ENCODE results near the gene SUSD5.
"Not testable (repeated sequence)": the region's sequence is repeated elsewhere in the genome, so short reads cannot be mapped to it uniquely, and the experiment has no call there.

The SUSD5 gene

DNA sequence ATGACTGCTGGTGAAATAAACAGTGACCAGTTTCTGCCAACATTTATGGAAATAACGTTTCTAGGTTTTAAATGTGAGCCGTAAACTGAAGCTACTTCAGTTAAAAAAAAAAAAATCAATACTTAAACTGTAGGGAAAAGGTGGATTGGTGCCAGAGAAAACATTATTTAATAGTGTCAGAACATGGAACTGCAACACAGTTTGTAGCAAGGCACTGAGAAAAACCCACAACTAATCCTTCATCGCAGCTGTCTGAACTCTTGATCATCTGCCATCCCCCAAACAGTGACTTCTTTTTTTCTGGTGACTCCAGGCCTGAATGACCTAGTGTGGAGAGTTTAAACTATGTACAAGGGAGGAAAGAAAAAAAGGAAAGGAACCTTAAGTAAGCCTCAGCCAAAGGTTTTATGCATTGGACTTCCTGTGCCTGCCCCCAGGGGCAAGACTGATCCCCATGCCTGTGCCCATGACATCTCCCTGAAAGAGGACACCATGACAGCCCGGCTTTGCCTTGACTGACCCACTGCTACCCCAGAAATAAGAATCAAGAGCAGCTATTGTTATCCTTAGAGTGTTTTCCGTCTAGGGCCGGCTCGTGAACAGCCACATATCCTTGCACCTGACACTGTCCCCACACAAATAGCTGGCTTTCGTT lies 71.7 kb downstream of the SUSD5 start:
- DNase-seq, result no peak

DNA sequence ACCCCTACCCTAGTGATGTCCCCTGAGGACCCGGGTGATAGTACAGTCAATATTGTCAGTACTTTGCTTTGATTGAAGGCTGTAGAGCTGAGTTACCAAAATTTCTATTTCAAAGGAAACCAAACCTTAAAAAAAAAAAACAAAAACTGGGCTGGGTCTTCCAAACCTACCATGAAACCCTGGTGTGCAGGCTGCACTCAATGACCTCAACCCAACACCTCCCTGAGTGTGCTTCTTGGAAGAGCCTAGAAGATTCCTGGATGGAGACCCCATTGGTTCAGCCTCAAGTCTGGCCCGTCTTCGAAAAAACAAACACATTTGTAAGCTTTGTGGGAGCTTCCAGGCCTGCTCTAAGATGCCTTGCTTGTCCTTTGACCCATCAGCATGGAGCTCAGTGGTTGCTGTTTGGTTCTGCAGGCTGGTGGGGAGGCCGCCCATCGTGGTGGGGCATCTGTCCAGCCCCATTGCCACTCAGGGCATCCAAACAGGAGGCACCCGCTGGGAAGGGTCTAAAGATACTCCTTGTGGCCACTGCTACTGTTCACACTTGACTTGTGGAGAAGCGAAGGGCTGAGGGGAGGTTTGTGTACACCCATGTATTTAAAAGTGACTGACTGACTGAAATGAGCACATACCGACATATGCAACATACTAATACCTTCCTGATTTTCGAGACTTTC lies 72.6 kb downstream of the SUSD5 start:
- no peak for DNase-seq

DNA sequence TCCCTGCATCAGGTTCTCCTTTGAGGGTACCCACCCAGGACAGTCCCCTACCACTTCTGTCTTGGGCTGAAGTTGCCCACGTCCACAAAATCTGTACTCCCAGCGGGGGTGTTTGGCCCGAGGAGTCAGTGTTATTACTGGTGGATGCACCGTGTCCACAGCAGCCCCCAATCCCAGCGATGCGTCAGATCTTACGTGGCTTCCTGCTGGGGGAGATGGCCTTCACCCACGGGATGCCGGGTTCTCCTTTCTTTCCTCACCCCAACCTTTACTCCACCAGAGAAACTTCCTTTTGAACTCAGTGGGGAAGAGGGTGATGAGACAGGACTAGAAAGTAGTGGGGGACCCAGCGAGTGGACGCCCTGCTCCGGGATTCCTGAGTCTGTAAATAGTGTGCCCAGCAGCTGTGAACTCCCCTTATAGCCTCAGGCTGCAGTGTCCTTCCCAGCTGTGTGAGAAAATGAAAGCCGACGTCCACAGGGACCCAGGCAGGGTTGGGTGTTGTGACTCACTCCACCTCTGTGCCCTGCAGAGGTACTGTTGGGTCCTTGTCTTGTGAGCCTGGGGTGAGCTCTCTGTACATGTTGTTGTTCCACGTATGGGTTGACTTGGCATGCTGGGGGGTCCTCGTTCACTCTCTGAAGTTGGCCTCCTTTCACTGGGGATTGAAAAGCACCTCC lies 73.2 kb downstream of the SUSD5 start:
- DNase-seq, result no peak

DNA sequence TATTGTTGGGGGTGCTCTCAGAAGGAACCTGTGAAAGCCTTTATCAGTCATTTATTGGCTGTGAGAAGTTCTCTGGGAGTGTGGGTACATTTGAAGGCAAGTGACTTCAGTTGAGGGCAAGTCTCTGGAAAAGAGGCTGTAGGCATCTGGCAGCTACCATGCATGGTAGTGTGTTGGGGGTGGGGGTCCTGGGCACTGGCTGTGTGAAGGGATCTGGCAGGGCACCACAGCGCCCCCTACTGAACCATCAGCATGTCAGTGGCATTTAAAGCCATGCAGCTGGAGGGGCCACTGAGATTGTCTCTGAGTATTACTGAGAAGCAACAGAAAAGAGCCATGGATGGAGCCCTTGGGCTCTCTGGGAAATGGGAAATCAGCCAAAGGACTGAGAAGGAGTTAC lies 74.2 kb downstream of the SUSD5 start:
- no peak for DNase-seq

DNA sequence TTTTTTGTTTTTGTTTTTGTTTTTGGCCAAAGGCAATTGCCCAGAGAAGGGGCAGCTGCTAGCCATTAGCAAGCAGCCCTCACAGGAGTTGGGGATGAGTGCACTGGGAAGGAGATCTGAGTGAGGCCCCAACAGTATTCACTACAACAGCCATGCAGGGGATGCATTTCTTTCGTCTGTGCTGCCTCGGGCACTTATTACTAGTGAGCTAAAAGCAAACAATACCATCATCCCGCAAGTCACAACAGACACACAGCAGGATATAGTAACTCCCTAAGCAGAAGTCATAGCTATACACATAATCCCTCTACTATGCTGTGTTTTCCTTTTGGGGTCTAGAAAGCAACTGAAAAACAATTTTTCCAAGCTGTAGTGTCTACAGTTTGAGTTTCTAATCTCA lies 77.6 kb downstream of the SUSD5 start:
- no peak for DNase-seq

GRCh38 chr3:33139996-33140395 lies 78.6 kb downstream of the SUSD5 start:
- no peak for DNase-seq

DNA sequence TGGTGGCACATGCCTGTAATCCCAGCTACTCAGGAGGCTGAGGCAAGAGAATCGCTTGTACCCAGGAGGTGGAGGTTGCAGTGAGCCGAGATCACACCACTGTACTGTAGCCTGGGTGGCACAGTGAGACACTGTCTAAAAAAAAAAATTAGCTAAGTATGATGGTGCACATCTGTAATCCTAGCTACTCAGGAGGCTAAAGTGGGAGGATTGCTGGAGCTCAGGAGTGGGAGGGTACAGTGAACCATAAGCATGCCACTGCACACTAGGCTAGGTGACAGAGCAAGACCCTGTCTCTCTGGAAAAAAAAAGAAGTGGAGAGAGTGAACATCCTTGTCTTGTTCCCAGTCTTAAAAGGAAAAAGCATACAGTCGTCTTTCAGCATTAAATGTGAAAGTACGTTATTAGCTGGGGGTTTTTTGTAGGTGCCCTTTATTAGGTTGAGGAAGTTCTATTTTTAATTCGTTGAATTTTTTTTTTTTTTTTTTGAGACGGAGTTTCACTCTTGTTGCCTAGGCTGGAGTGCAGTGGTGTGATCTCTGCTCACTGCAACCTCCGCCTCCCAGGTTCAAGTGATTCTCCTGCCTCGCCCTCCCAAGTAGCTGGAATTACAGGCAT lies 79.5 kb downstream of the SUSD5 start:
- DNase-seq, result not testable (repeated sequence)

DNA sequence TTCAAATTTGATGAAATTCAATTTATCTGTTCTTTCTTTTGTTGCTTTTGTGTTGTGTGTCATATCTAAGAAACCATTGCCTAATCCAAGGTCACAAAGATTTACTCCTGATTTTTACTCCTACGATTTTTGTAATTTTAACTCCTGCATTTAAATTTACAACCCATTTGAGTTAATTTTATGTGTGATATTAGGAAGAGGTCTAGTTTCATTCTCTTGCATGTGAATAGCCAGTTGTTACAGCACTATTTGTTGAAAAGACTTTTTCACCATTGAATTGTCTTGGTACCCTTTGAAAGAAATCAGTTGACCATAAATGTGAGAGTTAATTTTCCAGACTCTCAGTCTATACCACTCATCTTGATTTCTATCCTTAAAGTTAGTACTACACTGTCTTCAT lies 80.9 kb downstream of the SUSD5 start:
- no peak for DNase-seq

GRCh38 chr3:33134026-33134625 lies 84.5 kb downstream of the SUSD5 start:
- DNase-seq, result no peak

DNA sequence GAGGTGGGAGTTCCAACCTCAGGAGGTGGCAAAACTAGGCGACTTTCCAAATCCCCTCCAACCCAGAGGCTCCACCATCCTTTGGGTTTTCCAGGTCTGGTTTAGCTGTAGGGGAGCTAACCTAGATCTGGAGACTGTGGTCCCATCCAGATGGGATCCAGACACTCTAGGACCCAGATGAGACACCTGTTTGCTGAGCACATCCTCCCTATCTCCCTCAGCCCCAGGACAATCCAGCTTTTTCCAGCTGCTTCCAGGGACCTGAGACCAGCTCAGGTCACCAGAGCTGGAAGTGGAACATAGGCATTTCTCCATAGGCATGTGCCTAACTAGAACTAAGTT lies 86.6 kb downstream of the SUSD5 start:
- DNase-seq, result no peak

GRCh38 chr3:33131331-33132018 lies 87.1 kb downstream of the SUSD5 start:
- DNase-seq, result no peak

GRCh38 chr3:33130144-33130543 lies 88.5 kb downstream of the SUSD5 start:
- no peak for DNase-seq

- DNase-seq, result no peak
These were observed 89.9 kb downstream of the SUSD5 start for GRCh38 chr3:33128706-33129105.

- DNase-seq, result no peak
These were observed 92.8 kb downstream of the SUSD5 start for GRCh38 chr3:33125840-33126239.

GRCh38 chr3:33124638-33125037 lies 94.0 kb downstream of the SUSD5 start:
- no peak for DNase-seq

GRCh38 chr3:33122991-33123390 lies 95.6 kb downstream of the SUSD5 start:
- no peak for DNase-seq

- no peak for DNase-seq
These were observed 98.7 kb downstream of the SUSD5 start for GRCh38 chr3:33119891-33120290.

GRCh38 chr3:33117461-33117860 lies 101.1 kb downstream of the SUSD5 start:
- no peak for DNase-seq

GRCh38 chr3:33115024-33115768 lies 103.4 kb downstream of the SUSD5 start:
- DNase-seq, result no peak

DNA sequence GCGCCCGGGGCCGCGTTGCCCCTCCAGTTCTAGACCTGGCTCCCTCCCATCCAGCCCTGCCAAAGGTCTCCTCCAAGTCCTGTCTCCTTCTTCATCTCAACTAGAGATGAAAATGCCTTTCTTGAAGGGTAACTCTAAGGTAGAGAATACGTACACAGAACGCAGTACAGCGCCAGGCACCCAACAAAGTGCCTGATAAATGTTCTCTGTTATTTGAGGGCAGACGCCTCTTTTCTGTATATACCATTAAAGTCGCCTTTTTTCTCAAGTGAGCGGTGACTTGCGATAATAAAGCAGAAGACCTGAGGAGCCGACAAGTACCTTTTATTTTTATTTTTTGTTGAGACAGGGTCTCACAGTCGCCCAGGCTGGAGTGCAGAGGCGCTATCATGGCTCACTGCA lies 104.0 kb downstream of the SUSD5 start:
- no peak for DNase-seq

DNA sequence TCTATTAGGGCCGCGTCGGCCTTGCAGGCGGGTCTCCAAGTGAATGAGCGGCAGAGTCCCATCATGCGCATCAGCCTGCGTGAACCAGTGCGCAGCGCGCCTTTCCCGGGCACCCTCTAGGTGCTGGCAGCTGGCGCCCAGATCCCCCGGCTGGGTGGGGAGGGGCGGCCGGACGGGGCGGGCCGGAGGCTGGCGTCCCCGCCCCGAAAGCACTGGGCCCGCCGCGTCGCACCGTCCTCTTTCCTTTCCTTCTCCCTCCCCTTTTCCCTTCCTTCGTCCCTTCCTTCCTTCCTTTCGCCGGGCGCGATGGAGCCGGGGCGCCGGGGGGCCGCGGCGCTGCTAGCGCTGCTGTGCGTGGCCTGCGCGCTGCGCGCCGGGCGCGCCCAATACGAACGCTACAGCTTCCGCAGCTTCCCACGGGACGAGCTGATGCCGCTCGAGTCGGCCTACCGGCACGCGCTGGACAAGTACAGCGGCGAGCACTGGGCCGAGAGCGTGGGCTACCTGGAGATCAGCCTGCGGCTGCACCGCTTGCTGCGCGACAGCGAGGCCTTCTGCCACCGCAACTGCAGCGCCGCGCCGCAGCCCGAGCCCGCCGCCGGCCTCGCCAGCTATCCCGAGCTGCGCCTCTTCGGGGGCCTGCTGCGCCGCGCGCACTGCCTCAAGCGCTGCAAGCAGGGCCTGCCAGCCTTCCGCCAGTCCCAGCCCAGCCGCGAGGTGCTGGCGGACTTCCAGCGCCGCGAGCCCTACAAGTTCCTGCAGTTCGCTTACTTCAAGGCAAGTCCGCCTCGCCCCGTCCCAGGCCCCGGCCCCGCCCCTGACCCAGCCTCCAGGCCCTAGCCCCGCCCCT lies 104.6 kb downstream of the SUSD5 start, which contains the start of gene CRTAP:
Gene CRTAP (plus strand): TSS at position 243 of the 850 bp plus-strand sequence. CDS start 64 bp downstream, at position 307.
- DNase-seq, result peak; percentile 83
